ENCODE data around the gene ATAT1. TPM values are rescaled to one million over a fixed set of nuclear protein-coding genes. Genes with fewer than 3 reads are reported as not detected.

Gene ATAT1
- total and polyA plus RNA-seq, 10 donors, result 2.4 to 9.7 (median 7.3) TPM

DNA sequence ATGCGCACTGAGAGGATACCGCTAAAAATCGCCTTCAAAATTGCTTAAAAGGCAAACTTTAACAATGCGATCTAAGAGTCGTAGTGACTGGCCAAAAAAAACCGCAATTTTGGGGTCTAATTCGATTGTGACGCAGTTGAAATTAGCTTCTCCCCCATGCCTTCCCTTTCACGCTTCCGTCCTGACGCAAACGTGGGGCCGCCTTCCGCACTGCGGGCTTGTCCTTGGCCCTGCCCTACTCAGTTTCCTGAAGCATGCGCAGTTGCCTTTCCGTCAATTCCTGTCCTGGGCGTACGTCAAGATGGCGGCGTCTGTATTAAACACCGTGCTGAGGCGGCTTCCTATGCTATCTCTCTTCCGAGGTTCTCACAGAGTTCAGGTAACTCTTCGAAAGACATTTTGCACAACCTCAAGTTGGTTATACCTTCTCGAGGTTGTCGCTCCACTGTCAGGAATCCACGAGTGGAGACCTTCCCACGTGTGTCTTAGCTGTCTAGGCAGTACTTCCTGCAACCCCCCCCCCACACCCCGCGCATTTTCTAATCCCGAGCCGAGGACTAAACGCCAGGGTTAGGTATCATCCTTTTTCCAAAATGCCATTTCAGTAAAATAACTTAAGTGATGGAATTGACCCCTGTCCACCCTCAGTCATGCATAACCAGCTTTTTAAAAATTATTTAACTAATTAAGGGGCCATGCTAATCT lies 9.0 kb upstream of the ATAT1 start, which contains the start of gene MRPS18B:
Gene MRPS18B, plus strand, starts transcription at position 276 of the 705 bp plus-strand sequence. Its CDS starts 26 bp downstream, at position 302.
- Histone ChIP-seq H3K4me1 (peaks cover 28 to 62% (median 40%) of the 10 kb centered on the region in 6 donors), H3K27ac (peak within 1 kb of the TSS; percentile 93 to 98 (median 96)), H3K4me3 (peak within 1 kb of the TSS; percentile 70 to 98 (median 85)), H3K27me3 (replicated peaks in 1 of 7) (no peaks in the 10 kb centered on the region), H3K9me3 (no peaks in the 10 kb centered on the region), H3K36me3 (peaks cover 2 to 59% (median 43%) of the 10 kb centered on the region in 6 donors)
- intact Hi-C loops (cut with DNase I; ENCODE audit: low total_unique reads), result loop anchor here (10.0 kb wide), 1 partner anchor 107 kb away; the partner anchor contains the start of gene TUBB
- peak; percentile 99 for DNase-seq
- 0 to 1% (median 0%) methylated on average over 27 to 34 of the region's 34 CpGs for WGBS, 5 donors
- TF ChIP-seq POLR2A (IDR thresholded peaks at IDR 0.05) (peak in 2 of 3 donors; percentile 52 to 61), POLR2AphosphoS5 (IDR thresholded peaks at IDR 0.05) (peak in 1 of 3 donors; percentile 95)
- TF ChIP-seq, protein P1, sequence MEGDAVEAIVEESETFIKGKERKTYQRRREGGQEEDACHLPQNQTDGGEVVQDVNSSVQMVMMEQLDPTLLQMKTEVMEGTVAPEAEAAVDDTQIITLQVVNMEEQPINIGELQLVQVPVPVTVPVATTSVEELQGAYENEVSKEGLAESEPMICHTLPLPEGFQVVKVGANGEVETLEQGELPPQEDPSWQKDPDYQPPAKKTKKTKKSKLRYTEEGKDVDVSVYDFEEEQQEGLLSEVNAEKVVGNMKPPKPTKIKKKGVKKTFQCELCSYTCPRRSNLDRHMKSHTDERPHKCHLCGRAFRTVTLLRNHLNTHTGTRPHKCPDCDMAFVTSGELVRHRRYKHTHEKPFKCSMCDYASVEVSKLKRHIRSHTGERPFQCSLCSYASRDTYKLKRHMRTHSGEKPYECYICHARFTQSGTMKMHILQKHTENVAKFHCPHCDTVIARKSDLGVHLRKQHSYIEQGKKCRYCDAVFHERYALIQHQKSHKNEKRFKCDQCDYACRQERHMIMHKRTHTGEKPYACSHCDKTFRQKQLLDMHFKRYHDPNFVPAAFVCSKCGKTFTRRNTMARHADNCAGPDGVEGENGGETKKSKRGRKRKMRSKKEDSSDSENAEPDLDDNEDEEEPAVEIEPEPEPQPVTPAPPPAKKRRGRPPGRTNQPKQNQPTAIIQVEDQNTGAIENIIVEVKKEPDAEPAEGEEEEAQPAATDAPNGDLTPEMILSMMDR (IDR thresholded peaks at IDR 0.05 in 8 of 11, conservative IDR thresholded peaks at IDR 0.05 in 3 of 11), result peak in 2 of 11 experiments; percentile 7 to 33

DNA sequence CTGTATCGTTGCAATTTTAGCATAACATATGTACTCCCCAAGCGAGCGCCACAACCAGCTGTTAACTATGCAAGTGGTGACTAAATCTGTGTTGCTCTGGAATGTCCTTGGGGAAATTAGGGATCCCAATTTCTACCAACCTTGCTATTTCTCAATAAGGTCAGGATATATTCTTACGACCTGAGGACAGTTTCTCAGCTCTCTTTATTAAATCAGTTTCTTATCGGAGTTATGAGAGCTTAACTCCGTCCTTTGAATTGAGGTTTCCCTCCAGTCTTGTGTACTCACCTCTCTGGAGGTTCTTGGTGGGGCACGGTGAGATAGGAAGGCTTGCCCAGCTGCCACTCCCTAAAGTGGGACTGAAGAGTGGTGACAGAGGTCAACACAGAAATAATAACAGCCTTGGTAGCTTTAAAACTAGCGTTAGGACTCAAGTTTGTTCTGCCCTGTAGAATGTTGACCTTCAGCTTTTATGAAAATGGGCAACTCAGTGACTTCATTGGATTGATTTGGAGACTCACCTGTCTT lies 8.3 kb upstream of the ATAT1 start:
- intact Hi-C loops (cut with DNase I; ENCODE audit: low total_unique reads), result loop anchor here (10.0 kb wide), 1 partner anchor 106 kb away; the partner anchor contains the start of gene TUBB
- Histone ChIP-seq H3K27me3 (replicated peaks in 1 of 7) (no peaks in the 10 kb centered on the region), H3K4me3 (peak overlapping the region; percentile 52 to 94 (median 71)), H3K36me3 (peaks cover 2 to 63% (median 49%) of the 10 kb centered on the region in 6 donors), H3K4me1 (peaks cover 22 to 56% (median 33%) of the 10 kb centered on the region in 6 donors), H3K27ac (peak overlapping the region; percentile 93 to 98 (median 96)), H3K9me3 (no peaks in the 10 kb centered on the region)
- no peak for TF ChIP-seq POLR2A (IDR thresholded peaks at IDR 0.05)
- TF ChIP-seq, protein P1 (IDR thresholded peaks at IDR 0.05 in 8 of 11, conservative IDR thresholded peaks at IDR 0.05 in 3 of 11), result no peak
- no peak for TF ChIP-seq POLR2AphosphoS5 (IDR thresholded peaks at IDR 0.05)
- WGBS, 5 donors, result 8 to 14% (median 10%) methylated on average over 8 of the region's 8 CpGs
- DNase-seq, result peak; percentile 52

DNA sequence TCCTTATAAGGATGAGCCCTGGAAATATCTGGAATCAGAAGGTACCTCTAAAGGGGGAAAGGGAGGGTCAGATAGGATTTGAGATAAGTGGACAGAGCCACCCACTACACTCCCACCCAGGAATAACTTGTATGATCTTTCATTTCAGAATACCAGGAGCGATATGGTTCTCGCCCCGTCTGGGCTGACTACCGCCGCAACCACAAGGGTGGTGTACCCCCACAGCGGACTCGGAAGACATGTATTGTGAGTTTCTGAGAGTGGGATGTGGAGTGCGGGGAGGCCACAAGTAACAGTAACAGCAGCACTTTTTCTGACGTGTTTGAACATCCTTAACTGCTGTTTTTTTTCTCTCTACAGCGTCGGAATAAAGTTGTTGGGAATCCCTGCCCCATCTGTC lies 7.1 kb upstream of the ATAT1 start:
- TF ChIP-seq POLR2AphosphoS5 (IDR thresholded peaks at IDR 0.05), result no peak
- TF ChIP-seq POLR2A (IDR thresholded peaks at IDR 0.05), result no peak
- TF ChIP-seq, protein P1 (IDR thresholded peaks at IDR 0.05 in 8 of 11, conservative IDR thresholded peaks at IDR 0.05 in 3 of 11), result no peak
- H3K4me3 ChIP-seq, result peak overlapping the region in 1 of 8 donors; percentile 72
- no peaks in the 10 kb centered on the region for H3K9me3 ChIP-seq
- H3K4me1 ChIP-seq, result peaks cover 10 to 43% (median 21%) of the 10 kb centered on the region in 6 donors
- intact Hi-C loops (cut with DNase I; ENCODE audit: low total_unique reads), result loop anchor here (10.0 kb wide), 1 partner anchor 105 kb away; the partner anchor contains the start of gene TUBB
- H3K27me3 ChIP-seq (replicated peaks in 1 of 7), result no peaks in the 10 kb centered on the region
- no peak for DNase-seq
- WGBS, 5 donors, result 95 to 96% (median 96%) methylated on average over 11 of the region's 11 CpGs
- peaks cover 2 to 69% (median 62%) of the 10 kb centered on the region in 6 donors for H3K36me3 ChIP-seq
- H3K27ac ChIP-seq, result peak overlapping the region in 2 of 8 donors; percentile 9 to 96

DNA sequence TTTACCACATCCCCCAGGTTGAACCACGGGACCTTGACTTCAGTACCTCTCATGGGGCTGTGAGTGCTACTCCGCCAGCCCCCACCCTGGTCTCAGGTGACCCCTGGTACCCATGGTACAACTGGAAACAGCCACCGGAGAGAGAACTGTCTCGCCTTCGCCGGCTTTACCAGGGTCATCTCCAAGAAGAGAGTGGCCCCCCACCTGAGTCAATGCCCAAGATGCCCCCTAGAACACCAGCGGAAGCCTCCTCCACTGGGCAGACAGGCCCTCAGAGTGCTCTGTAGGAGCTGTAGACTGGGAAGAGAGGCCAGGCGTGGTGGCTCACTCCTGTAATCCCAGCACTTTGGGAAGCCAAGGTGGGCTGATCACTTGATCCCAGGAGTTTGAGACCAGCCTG lies 1.2 kb upstream of the ATAT1 start:
- no peaks in the 10 kb centered on the region for H3K27me3 ChIP-seq (replicated peaks in 1 of 7)

More for the DNA sequence above, 1.2 kb upstream of the ATAT1 start:
- Histone ChIP-seq H3K4me3 (no peak overlapping the region), H3K36me3 (peaks cover 3 to 86% (median 74%) of the 10 kb centered on the region in 6 donors), H3K27ac (peak overlapping the region in 3 of 8 donors; percentile 86 to 93 (median 93)), H3K9me3 (no peaks in the 10 kb centered on the region), H3K4me1 (peaks cover 12 to 43% (median 22%) of the 10 kb centered on the region in 6 donors)
- no peak for TF ChIP-seq POLR2AphosphoS5 (IDR thresholded peaks at IDR 0.05)
- 93 to 97% (median 96%) methylated on average over 8 of the region's 8 CpGs for WGBS, 5 donors
- intact Hi-C loops (cut with DNase I; ENCODE audit: low total_unique reads), result no loop called here
- DNase-seq, result no peak

All from spleen (tissue), 11 donors.